PC-9 (cell line): Measurements from ENCODE around the gene C2orf68. TPM values are rescaled to one million over a fixed set of nuclear protein-coding genes. Genes with fewer than 3 reads are reported as not detected.
"Not testable (repeated sequence)": the region's sequence is repeated elsewhere in the genome, so short reads cannot be mapped to it uniquely, and the experiment has no call there.

Source experiments
- BruUV-seq: library from RNA; stranded (reverse); fragments of 400-500 nt; replicated peaks from 2 replicates; lab custom pipeline; 2021; lab: Mats Ljungman, UMichigan
- CTCF ChIA-PET: fragments of 300-600 bp; sonication (Branson Sonifier 250); formaldehyde crosslinking; loops from one replicate; lab custom pipeline; 2022; ENCODE audit warnings: antibody characterized with exemption; lab: Charles Lee
- POLR2A ChIA-PET: fragments of 300-600 bp; sonication (Branson Sonifier 250); formaldehyde crosslinking; loops from one replicate; lab custom pipeline; 2022; ENCODE audit warnings: antibody characterized with exemption; ENCODE audit not compliant: unreplicated experiment; lab: Charles Lee
- DNase-seq, 2 experiments: peaks; one replicate each; pipeline versions ENCODE4 v3.0.0 to v3.0.0-alpha.2; 2015 to 2022; ENCODE audit warnings: mixed read lengths in 1 of 2
- H2AFZ ChIP-seq: fragments of 200-600 bp; sonication (generic); 2 replicates; pipeline ENCODE4 v1.8.1; 2017; ENCODE audit warnings: antibody characterized with exemption
- H3F3A ChIP-seq: fragments of 200-600 bp; sonication (generic); 2 replicates; pipeline ENCODE4 v1.8.1; 2017; ENCODE audit warnings: antibody characterized with exemption, mild to moderate bottlenecking, low read depth; ENCODE audit not compliant: insufficient read depth
- H3K27ac ChIP-seq: fragments of 200-600 bp; sonication (generic); 2 replicates; pipeline ENCODE4 v1.6.1; 2016; ENCODE audit warnings: mixed run types
- H3K27me3 ChIP-seq: fragments of 200-600 bp; sonication (generic); 2 replicates; pipeline ENCODE4 v1.6.1; 2016; ENCODE audit warnings: low read depth, mixed run types; ENCODE audit not compliant: insufficient read depth
- H3K36me3 ChIP-seq: fragments of 200-600 bp; sonication (generic); 2 replicates; pipeline ENCODE4 v1.6.1; 2016; ENCODE audit warnings: low read depth, mixed run types
- H3K4me1 ChIP-seq: fragments of 200-600 bp; sonication (generic); replicated peaks from 2 replicates; pipeline ENCODE4 v1.6.1; 2016; ENCODE audit warnings: mixed run types; ENCODE audit not compliant: insufficient read depth
- H3K4me2 ChIP-seq: fragments of 200-600 bp; sonication (generic); 2 replicates; pipeline ENCODE4 v1.6.1; 2017; ENCODE audit warnings: mixed run types
- H3K4me3 ChIP-seq: fragments of 200-600 bp; sonication (generic); 2 replicates; pipeline ENCODE4 v1.6.1; 2016; ENCODE audit warnings: mixed run types
- H3K79me2 ChIP-seq: fragments of 200-600 bp; sonication (generic); 2 replicates; pipeline ENCODE4 v1.6.1; 2017; ENCODE audit warnings: low read depth, mixed run types
- H3K9me2 ChIP-seq: fragments of 200-600 bp; sonication (generic); 2 replicates; pipeline ENCODE4 v1.8.1; 2017; ENCODE audit warnings: mild to moderate bottlenecking; ENCODE audit not compliant: insufficient read depth
- H3K9me3 ChIP-seq: fragments of 200-600 bp; sonication (generic); 2 replicates; pipeline ENCODE4 v1.8.1; 2016; ENCODE audit warnings: low read depth; ENCODE audit not compliant: insufficient read depth
- H4K20me1 ChIP-seq: fragments of 200-600 bp; sonication (generic); 2 replicates; pipeline ENCODE4 v1.8.1; 2017; ENCODE audit not compliant: insufficient read depth
- EZH2 ChIP-seq: fragments of 200-600 bp; sonication (generic); IDR thresholded peaks from 2 replicates; pipeline ENCODE4 v1.8.0; 2017; ENCODE audit warnings: antibody characterized with exemption, low read depth
- intact Hi-C: fragments of 100-400 bp; cut with micrococcal nuclease; formaldehyde crosslinking; loops from one replicate; pipeline ENCODE4 v1.10.0; 2022; ENCODE audit not compliant: unreplicated experiment
- total RNA-seq: library from RNA; stranded (reverse); gene quantifications from 2 replicates; pipeline ENCODE4 v1.2.3, GENCODE V29; 2021
- TF ChIP-seq, protein P1 (sequence below): fragments of 200-600 bp; sonication (generic); conservative IDR thresholded peaks from 2 replicates; pipeline ENCODE4 v1.6.1; 2017; ENCODE audit warnings: mixed run types, antibody characterized with exemption, mild to moderate bottlenecking, moderate library complexity

C2orf68 gene
- total RNA-seq, 1 experiment from 2014 or later: 48.6 TPM

GRCh38 chr2:85593023-85593422 lies 18.8 kb downstream of the C2orf68 start:
- BruUV-seq: no TSS peak
- Histone ChIP-seq H3F3A (peaks cover 11% of the 10 kb centered on the region), H3K36me3 (peaks cover 8% of the 10 kb centered on the region; the same call in 1 of the 2 replicates), H4K20me1 (no peaks in the 10 kb centered on the region), H3K9me3 (no peaks in the 10 kb centered on the region), H3K4me1 (peaks cover 25% of the 10 kb centered on the region), H3K27me3 (no peaks in the 10 kb centered on the region), H3K79me2 (peaks cover 30% of the 10 kb centered on the region), H3K4me3 (no peak overlapping the region), H3K27ac (no peak overlapping the region), H3K4me2 (no peak overlapping the region), H3K9me2 (no peaks in the 10 kb centered on the region), H2AFZ (no peak overlapping the region)
- TF ChIP-seq, protein P1, sequence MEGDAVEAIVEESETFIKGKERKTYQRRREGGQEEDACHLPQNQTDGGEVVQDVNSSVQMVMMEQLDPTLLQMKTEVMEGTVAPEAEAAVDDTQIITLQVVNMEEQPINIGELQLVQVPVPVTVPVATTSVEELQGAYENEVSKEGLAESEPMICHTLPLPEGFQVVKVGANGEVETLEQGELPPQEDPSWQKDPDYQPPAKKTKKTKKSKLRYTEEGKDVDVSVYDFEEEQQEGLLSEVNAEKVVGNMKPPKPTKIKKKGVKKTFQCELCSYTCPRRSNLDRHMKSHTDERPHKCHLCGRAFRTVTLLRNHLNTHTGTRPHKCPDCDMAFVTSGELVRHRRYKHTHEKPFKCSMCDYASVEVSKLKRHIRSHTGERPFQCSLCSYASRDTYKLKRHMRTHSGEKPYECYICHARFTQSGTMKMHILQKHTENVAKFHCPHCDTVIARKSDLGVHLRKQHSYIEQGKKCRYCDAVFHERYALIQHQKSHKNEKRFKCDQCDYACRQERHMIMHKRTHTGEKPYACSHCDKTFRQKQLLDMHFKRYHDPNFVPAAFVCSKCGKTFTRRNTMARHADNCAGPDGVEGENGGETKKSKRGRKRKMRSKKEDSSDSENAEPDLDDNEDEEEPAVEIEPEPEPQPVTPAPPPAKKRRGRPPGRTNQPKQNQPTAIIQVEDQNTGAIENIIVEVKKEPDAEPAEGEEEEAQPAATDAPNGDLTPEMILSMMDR: no peak
- no peak for TF ChIP-seq EZH2
- ChIA-PET CTCF (interaction anchor here (0.5 kb wide), 1 partner anchor 21 kb away, joined by 5 read pairs; no protein-coding TSS in a partner anchor), POLR2A (interaction anchor here (0.6 kb wide), 1 partner anchor 214 kb away, joined by 8 read pairs; no protein-coding TSS in a partner anchor)
- intact Hi-C loops: no loop called here
- no peak for DNase-seq

GRCh38 chr2:85592299-85592698 lies 19.6 kb downstream of the C2orf68 start:
- POLR2A ChIA-PET: interaction anchor here (0.6 kb wide), 1 partner anchor 213 kb away, joined by 8 read pairs; no protein-coding TSS in a partner anchor
- peaks cover 25% of the 10 kb centered on the region for H3K4me1 ChIP-seq
- intact Hi-C loops, H4K20me1 ChIP-seq, H2AFZ ChIP-seq, H3K9me2 ChIP-seq, H3K9me3 ChIP-seq, H3K27me3 ChIP-seq, DNase-seq, BruUV-seq, H3K36me3 ChIP-seq, CTCF ChIA-PET, H3K4me3 ChIP-seq, H3K27ac ChIP-seq, H3K4me2 ChIP-seq: not testable (repeated sequence)
- peaks cover 11% of the 10 kb centered on the region for H3F3A ChIP-seq
- H3K79me2 ChIP-seq: peaks cover 25% of the 10 kb centered on the region

- intact Hi-C loops: no loop called here
- no peak for DNase-seq
- Histone ChIP-seq H4K20me1 (no peaks in the 10 kb centered on the region), H2AFZ (no peak overlapping the region), H3K79me2 (peaks cover 18% of the 10 kb centered on the region), H3K27me3 (no peaks in the 10 kb centered on the region), H3F3A (peaks cover 11% of the 10 kb centered on the region), H3K4me3 (no peak overlapping the region), H3K4me1 (peaks cover 20% of the 10 kb centered on the region), H3K4me2 (no peak overlapping the region), H3K9me2 (no peaks in the 10 kb centered on the region), H3K27ac (no peak overlapping the region), H3K36me3 (0 out of 2 replicates have a peak, but pooled peaks cover 2% of the 10 kb centered on the region), H3K9me3 (no peaks in the 10 kb centered on the region)
- no peak for TF ChIP-seq EZH2
- TF ChIP-seq, protein P1: no peak
- ChIA-PET POLR2A (no interaction called here), CTCF (no interaction called here)
- no TSS peak for BruUV-seq
These were observed 20.3 kb downstream of the C2orf68 start for GRCh38 chr2:85591563-85591962.

DNA sequence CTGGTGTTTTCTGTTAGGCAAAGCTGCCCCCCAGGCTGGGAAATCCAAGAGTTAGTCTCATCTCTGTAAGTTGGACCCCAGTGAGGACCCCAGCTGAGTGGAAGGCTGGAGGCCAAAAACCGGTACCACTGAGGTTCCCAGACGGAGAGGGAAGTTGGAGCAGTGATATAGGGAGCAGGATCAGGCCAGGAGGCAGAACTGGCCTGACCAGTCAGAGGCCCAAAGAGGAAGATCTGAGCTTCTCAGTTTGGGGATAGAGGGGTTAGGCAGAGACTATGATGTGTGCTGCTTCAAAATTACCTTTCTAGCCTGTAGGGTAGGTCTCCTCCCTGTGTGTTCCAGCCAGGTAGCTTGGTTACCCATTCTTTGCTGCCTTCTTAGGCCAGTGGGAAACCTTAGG lies 20.9 kb downstream of the C2orf68 start:
- intact Hi-C loops: no loop called here
- H3K9me2 ChIP-seq: no peaks in the 10 kb centered on the region
- H3K9me3 ChIP-seq: no peaks in the 10 kb centered on the region
- H3F3A ChIP-seq: peaks cover 15% of the 10 kb centered on the region
- TF ChIP-seq, protein P1: no peak
- no peak for TF ChIP-seq EZH2
- ChIA-PET POLR2A (no interaction called here), CTCF (no interaction called here)
- no peaks in the 10 kb centered on the region for H4K20me1 ChIP-seq
- H3K4me3 ChIP-seq: no peak overlapping the region
- no peaks in the 10 kb centered on the region for H3K36me3 ChIP-seq
- no TSS peak for BruUV-seq
- H3K4me1 ChIP-seq: peaks cover 21% of the 10 kb centered on the region
- no peak for DNase-seq
- H3K4me2 ChIP-seq: no peak overlapping the region
- peaks cover 11% of the 10 kb centered on the region for H3K79me2 ChIP-seq
- H3K27me3 ChIP-seq: no peaks in the 10 kb centered on the region
- H2AFZ ChIP-seq: no peak overlapping the region
- no peak overlapping the region for H3K27ac ChIP-seq
